Heart right ventricle (tissue), 16 donors: Measurements from ENCODE around the gene FHAD1. TPM values are rescaled to one million over a fixed set of nuclear protein-coding genes. Genes with fewer than 3 reads are reported as not detected.

Experiments used
- ATAC-seq, 8 donors: fragments of 200-7000 bp; cut with Tn5 transposase; one replicate each; pipeline ENCODE4 v1.9.1; 2020; ENCODE audit warnings: mild to moderate bottlenecking in 8 of 8, moderate library complexity in 8 of 8, moderate number of reproducible peaks in 1 of 8
- DNase-seq, 2 donors: peaks; one replicate each; pipeline ENCODE4 v3.0.0-alpha.2; 2020
- H3K27ac ChIP-seq, 10 donors: fragments of 200-600 bp; sonication (generic) in 2 of 10; one replicate each; pipeline versions ENCODE4 v1.5.0 to v1.8.0; 2020 to 2022; ENCODE audit warnings: mild to moderate bottlenecking in 3 of 10
- H3K27me3 ChIP-seq, 7 donors: fragments of 200-600 bp; one replicate each; pipeline ENCODE4 v1.8.0; 2021 to 2022; ENCODE audit warnings: mild to moderate bottlenecking in 2 of 7
- H3K36me3 ChIP-seq, 9 donors: fragments of 200-600 bp; sonication (generic) in 1 of 9; one replicate each; pipeline versions ENCODE4 v1.5.0 to v1.8.0; 2020 to 2022; ENCODE audit warnings: mild to moderate bottlenecking in 2 of 9
- H3K4me1 ChIP-seq, 9 donors: fragments of 200-600 bp; sonication (generic) in 1 of 9; one replicate each; pipeline versions ENCODE4 v1.5.0 to v1.8.0; 2020 to 2022; ENCODE audit warnings: mild to moderate bottlenecking in 4 of 9
- H3K4me3 ChIP-seq, 10 donors: fragments of 200-600 bp; sonication (generic) in 2 of 10; one replicate each; pipeline versions ENCODE4 v1.5.0 to v1.8.0; 2020 to 2022; ENCODE audit warnings: mild to moderate bottlenecking in 7 of 10, moderate library complexity in 2 of 10
- H3K9me3 ChIP-seq, 11 donors: fragments of 200-600 bp in 10 of 11; sonication (generic) in 2 of 11; one replicate each; pipeline versions ENCODE4 v1.5.0 to v1.8.0; 2013 to 2022; ENCODE audit warnings: mild to moderate bottlenecking in 2 of 11, control low read depth in 1 of 11, moderate library complexity in 1 of 11
- CTCF ChIP-seq, 9 donors: fragments of 200-600 bp; sonication (generic) in 2 of 9; IDR thresholded peaks; one replicate each; pipeline versions ENCODE4 v1.5.0 to v1.8.0; 2021 to 2022; ENCODE audit warnings: antibody characterized with exemption in 9 of 9, mild to moderate bottlenecking in 5 of 9, moderate library complexity in 1 of 9
- WGBS, 2 donors: extraction: QIAGEN DNeasy Blood & Tissue Kit; methylation state at CpG; one replicate each; pipeline ENCODE4 v1.1.7; 2013; ENCODE audit warnings: inconsistent platforms in 1 of 2; 5-methylcytosine and 5-hydroxymethylcytosine counted together
- intact Hi-C, 10 donors: fragments of 100-400 bp; cut with DNase I; formaldehyde crosslinking; loops; one replicate each; pipeline versions ENCODE4 v1.11.1 to v1.14.2; 2022
- polyA plus RNA-seq, 2 donors: library from polyadenylated mRNA; stranded (reverse); fragments of 200-250 nt; gene quantifications; one replicate each; pipeline ENCODE4 v1.2.3, GENCODE V29; 2013
- total RNA-seq, 10 donors: library from RNA; stranded (reverse); fragmentation: NEBNext Ultra II Directional in 3 of 10; extraction: Animal tissue kit (Norgen Biotek cat#: 25700) in 3 of 10; gene quantifications; one replicate each; pipeline versions ENCODE4 v1.2.1 to v1.2.4, GENCODE V29; 2021 to 2023
- donor health status: Arrhythmogenic right ventricular cardiomyopathy.
- donor health status: ischemic (EF 13 %, LVEDD 7.1; RV severe dilation, severe dysfunction).
- donor health status: healthy with polysubstance abuse.
- donor health status: DM: no; HTN: yes; CAD: no.
- donor health status: DM: no; HTN: no; CAD: no.
- donor health status: ischemic (EF 25% LVEDD 6.9; RV normal size, moderate dysfunction).
- donor health status: ischemic (EF 25% LVEDD 5.7; RV mildly dilated, moderate dysfunction).
- donor health status: healthy.
- donor health status: DM: yes; HTN: yes; CAD: no.
- donor health status: Ischemic cardiomyopathy.
- donor health status: ischemic (EF 35%, LVEDD 5.7; RV mildly dilated, moderate dysfunction).
- donor health status: nonischemic (EF 11% LVEDD 7.7; RV severe dilation, severe dysfunction).
- donor health status: DM: yes; HTN: yes; CAD: no.
- donor health status: PGD.
- donor health status: ischemic (EF 29% LVEDD 5.4; RV normal size, mild dysfunction).
- donor health status: nonischemic (EF 23%, LVEDD 6.1; RV moderate dilation, normal function).

FHAD1 gene
- total and polyA plus RNA-seq, 12 donors: 0.06 to 1.0 (median 0.12) TPM; not detected in 5

- Histone ChIP-seq H3K27ac (no peak overlapping the region), H3K36me3 (no peaks in the 10 kb centered on the region), H3K27me3 (peaks cover 0 to 6% (median 0%) of the 10 kb centered on the region in 7 donors), H3K9me3 (peaks cover 0 to 8% (median 2%) of the 10 kb centered on the region in 11 donors), H3K4me1 (peaks cover 0 to 5% (median 0%) of the 10 kb centered on the region in 9 donors), H3K4me3 (no peak overlapping the region)
- TF ChIP-seq CTCF (IDR thresholded peaks at IDR 0.05): no peak
- intact Hi-C loops: no loop called here
- DNase-seq: no peak
- WGBS, 2 donors: 52 to 100% methylated on average over 1 of the region's 1 CpG
- ATAC-seq: no peak
These were observed 52.2 kb downstream of the FHAD1 start for GRCh38 chr1:15299179-15299578.

- Histone ChIP-seq H3K27ac (no peak overlapping the region), H3K27me3 (peaks cover 0 to 8% (median 0%) of the 10 kb centered on the region in 7 donors), H3K4me1 (peaks cover 0 to 5% (median 0%) of the 10 kb centered on the region in 9 donors), H3K4me3 (no peak overlapping the region), H3K9me3 (peaks cover 0 to 8% (median 2%) of the 10 kb centered on the region in 11 donors), H3K36me3 (no peaks in the 10 kb centered on the region)
- intact Hi-C loops: loop anchor here in 2 of 10 donors (5.0 to 10.0 kb wide), 2 partner anchors 145 to 173 kb away; partner anchors contain the start of gene TMEM51 (in 1 of the 2)
- 65 to 81% methylated on average over 4 of the region's 4 CpGs for WGBS, 2 donors
- ATAC-seq (no peak), DNase-seq (no peak)
- no peak for TF ChIP-seq CTCF (IDR thresholded peaks at IDR 0.05)
These were observed 52.8 kb downstream of the FHAD1 start for GRCh38 chr1:15299806-15300205.

- intact Hi-C loops: loop anchor here in 8 of 10 donors (1.0 to 10.0 kb wide), 5 partner anchors 149 to 177 kb away; partner anchors contain the start of gene TMEM51 (in 1 of the 8)
These were observed 56.9 kb downstream of the FHAD1 start for GRCh38 chr1:15303935-15304334.

More at GRCh38 chr1:15303935-15304334, 56.9 kb downstream of the FHAD1 start:
- no peaks in the 10 kb centered on the region for H3K36me3 ChIP-seq
- no peaks in the 10 kb centered on the region for H3K9me3 ChIP-seq
- no peak for DNase-seq
- H3K4me1 ChIP-seq: no peaks in the 10 kb centered on the region
- no peak overlapping the region for H3K27ac ChIP-seq
- 88 to 90% methylated on average over 6 of the region's 6 CpGs for WGBS, 2 donors
- H3K4me3 ChIP-seq: no peak overlapping the region
- no peak for TF ChIP-seq CTCF (IDR thresholded peaks at IDR 0.05)
- peaks cover 0 to 8% (median 0%) of the 10 kb centered on the region in 7 donors for H3K27me3 ChIP-seq
- no peak for ATAC-seq
